Neural crest cell (in vitro differentiated cells): Measurements from ENCODE around the gene SLC7A7. TPM values are rescaled to one million over a fixed set of nuclear protein-coding genes. Genes with fewer than 3 reads are reported as not detected.

Source experiments
- DNase-seq: peaks from one replicate; pipeline ENCODE4 v3.0.0; 2021; ENCODE audit warnings: low read depth, mixed read lengths, low spot score
- H3K27ac Mint-ChIP-seq: one replicate; pipeline ENCODE4 v1.8.0; 2021; ENCODE audit warnings: mild to moderate bottlenecking, mixed read lengths; ENCODE audit not compliant: unreplicated experiment
- H3K27me3 Mint-ChIP-seq: 2 replicates; pipeline ENCODE4 v1.8.0; 2021; ENCODE audit warnings: low read depth, mild to moderate bottlenecking, mixed read lengths
- H3K36me3 Mint-ChIP-seq: 2 replicates; pipeline ENCODE4 v1.8.0; 2021; ENCODE audit warnings: low read depth, mild to moderate bottlenecking, mixed read lengths
- H3K4me1 Mint-ChIP-seq: 2 replicates; pipeline ENCODE4 v1.8.0; 2021; ENCODE audit warnings: mixed read lengths
- H3K4me3 Mint-ChIP-seq: one replicate; pipeline ENCODE4 v1.8.0; 2021; ENCODE audit warnings: mild to moderate bottlenecking, mixed read lengths
- H3K9me3 Mint-ChIP-seq: 2 replicates; pipeline ENCODE4 v1.8.0; 2021; ENCODE audit warnings: mixed read lengths
- total RNA-seq: library from RNA; stranded (reverse); gene quantifications from 2 replicates; pipeline ENCODE4 v1.2.1, GENCODE V29; 2021
- TF ChIP-seq, protein P1 (sequence below): fragments of 200-600 bp; sonication (generic); conservative IDR thresholded peaks from 2 replicates; pipeline ENCODE4 v1.5.0; 2021; ENCODE audit warnings: antibody characterized with exemption, mild to moderate bottlenecking

The SLC7A7 gene
- total RNA-seq, 1 donor from 2014 or later = 0.54 TPM

DNA sequence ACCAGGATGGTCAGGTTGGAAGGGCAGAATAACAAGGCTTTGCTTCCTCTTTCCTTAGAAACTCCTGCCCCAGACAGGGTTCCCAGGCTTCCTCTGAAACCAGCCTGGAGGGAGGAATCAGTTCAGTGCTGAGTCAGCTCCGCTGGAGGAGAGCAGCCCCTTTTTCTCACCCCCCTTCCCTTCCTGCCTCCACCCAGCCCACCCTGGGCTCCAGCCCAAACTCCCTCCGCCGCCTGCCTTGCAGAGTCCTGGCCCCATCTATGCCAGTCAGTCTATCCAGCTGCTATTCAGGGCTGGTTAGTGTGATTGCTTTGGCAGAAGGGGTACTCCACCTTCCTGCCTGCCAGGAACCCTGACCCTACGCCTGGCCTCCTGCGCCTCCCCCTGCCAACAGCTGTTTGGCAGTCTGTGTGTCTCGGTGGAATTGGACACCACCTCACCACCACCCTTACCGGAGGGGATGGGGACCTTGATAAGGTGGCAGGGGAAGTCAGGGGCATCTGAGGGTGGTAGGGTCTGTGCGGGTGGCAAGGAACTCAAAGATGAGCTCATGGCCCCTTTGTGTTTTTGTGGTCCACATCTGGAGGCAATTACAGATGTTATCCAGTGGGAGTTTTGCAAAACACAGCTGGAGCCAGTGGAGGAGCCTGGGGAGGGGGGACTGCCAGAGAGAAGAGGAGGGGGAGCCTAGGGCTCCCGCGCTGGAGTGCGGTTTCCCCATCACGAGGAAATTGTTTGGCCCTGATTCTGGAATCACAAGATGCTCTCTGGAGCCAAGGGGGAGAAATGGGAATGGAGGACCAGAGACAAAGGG is 33.3 kb upstream of the SLC7A7 start:
- H3K9me3 Mint-ChIP-seq = no peaks in the 10 kb centered on the region
- TF ChIP-seq, protein P1, sequence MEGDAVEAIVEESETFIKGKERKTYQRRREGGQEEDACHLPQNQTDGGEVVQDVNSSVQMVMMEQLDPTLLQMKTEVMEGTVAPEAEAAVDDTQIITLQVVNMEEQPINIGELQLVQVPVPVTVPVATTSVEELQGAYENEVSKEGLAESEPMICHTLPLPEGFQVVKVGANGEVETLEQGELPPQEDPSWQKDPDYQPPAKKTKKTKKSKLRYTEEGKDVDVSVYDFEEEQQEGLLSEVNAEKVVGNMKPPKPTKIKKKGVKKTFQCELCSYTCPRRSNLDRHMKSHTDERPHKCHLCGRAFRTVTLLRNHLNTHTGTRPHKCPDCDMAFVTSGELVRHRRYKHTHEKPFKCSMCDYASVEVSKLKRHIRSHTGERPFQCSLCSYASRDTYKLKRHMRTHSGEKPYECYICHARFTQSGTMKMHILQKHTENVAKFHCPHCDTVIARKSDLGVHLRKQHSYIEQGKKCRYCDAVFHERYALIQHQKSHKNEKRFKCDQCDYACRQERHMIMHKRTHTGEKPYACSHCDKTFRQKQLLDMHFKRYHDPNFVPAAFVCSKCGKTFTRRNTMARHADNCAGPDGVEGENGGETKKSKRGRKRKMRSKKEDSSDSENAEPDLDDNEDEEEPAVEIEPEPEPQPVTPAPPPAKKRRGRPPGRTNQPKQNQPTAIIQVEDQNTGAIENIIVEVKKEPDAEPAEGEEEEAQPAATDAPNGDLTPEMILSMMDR = no peak
- peak overlapping the region; percentile 95 for H3K27ac Mint-ChIP-seq
- no peaks in the 10 kb centered on the region for H3K36me3 Mint-ChIP-seq
- H3K27me3 Mint-ChIP-seq = no peaks in the 10 kb centered on the region
- peak overlapping the region; percentile 69 for H3K4me3 Mint-ChIP-seq
- H3K4me1 Mint-ChIP-seq = peaks cover 32% of the 10 kb centered on the region
- DNase-seq = no peak

- Mint-ChIP-seq H3K27ac (peak overlapping the region; percentile 93), H3K4me1 (peaks cover 27% of the 10 kb centered on the region), H3K36me3 (no peaks in the 10 kb centered on the region), H3K27me3 (no peaks in the 10 kb centered on the region), H3K4me3 (peak overlapping the region; percentile 69), H3K9me3 (no peaks in the 10 kb centered on the region)
- DNase-seq = no peak
- TF ChIP-seq, protein P1 = no peak
Observed at GRCh38 chr14:22847661-22848341, 32.6 kb upstream of the SLC7A7 start.

DNA sequence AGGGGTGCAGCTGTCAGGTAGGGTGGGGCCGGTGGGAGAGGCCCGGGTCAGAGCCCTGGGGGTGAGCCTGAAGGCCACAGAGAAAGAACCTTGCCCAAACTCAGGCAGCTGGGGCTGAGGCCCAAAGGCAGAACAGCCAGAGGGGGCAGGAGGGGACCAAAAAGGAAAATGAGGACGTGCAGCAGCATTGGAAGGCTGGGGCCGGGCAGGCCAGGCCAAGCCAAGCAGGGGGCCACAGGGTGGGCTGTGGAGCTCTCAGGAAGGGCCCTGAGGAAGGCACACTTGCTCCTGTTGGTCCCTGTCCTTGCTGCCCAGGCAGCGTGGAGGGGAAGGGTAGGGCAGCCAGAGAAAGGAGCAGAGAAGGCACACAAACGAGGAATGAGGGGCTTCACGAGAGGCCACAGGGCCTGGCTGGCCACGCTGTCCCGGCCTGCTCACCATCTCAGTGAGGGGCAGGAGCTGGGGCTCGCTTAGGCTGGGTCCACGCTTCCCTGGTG is 31.6 kb upstream of the SLC7A7 start:
- Mint-ChIP-seq H3K27ac (peak overlapping the region; percentile 78), H3K4me3 (no peak overlapping the region), H3K9me3 (no peaks in the 10 kb centered on the region), H3K27me3 (no peaks in the 10 kb centered on the region), H3K4me1 (peaks cover 25% of the 10 kb centered on the region), H3K36me3 (no peaks in the 10 kb centered on the region)
- no peak for DNase-seq
- TF ChIP-seq, protein P1 = no peak

DNA sequence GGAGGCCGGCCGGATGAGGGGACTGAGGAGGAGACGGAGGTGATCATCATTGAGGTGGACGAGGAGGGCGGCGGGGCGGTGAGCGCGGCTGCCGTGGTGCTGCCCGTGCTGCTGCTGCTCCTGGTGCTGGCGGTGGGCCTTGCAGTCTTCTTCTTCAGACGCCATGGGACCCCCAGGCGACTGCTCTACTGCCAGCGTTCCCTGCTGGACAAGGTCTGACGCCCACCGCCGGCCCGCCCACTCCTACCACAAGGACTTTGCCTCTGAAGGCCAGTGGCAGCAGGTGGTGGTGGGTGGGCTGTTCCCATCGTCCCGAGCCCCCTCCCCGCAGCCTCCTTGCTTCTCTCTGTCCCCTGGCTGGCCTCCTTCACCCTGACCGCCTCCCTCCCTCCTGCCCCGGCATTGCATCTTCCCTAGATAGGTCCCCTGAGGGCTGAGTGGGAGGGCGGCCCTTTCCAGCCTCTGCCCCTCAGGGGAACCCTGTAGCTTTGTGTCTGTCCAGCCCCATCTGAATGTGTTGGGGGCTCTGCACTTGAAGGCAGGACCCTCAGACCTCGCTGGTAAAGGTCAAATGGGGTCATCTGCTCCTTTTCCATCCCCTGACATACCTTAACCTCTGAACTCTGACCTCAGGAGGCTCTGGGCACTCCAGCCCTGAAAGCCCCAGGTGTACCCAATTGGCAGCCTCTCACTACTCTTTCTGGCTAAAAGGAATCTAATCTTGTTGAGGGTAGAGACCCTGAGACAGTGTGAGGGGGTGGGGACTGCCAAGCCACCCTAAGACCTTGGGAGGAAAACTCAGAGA is 30.8 kb upstream of the SLC7A7 start:
- DNase-seq = no peak
- Mint-ChIP-seq H3K9me3 (no peaks in the 10 kb centered on the region), H3K27me3 (no peaks in the 10 kb centered on the region), H3K27ac (no peak overlapping the region), H3K4me1 (peaks cover 25% of the 10 kb centered on the region), H3K36me3 (peaks cover 4% of the 10 kb centered on the region), H3K4me3 (peak overlapping the region; percentile 47)
- TF ChIP-seq, protein P1 = no peak

DNA sequence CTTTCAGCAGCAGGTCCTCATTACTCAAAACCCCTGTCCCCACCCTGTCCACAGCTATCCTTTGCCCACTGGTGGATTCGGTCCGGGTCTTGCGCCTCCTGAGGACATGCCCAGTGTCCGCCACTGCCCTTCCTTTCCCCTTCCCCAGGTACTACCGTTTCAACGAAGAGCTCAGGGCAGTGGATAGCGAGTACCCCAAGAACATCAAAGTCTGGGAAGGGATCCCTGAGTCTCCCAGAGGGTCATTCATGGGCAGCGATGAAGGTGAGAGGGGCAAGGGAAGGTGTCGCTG is 29.8 kb upstream of the SLC7A7 start:
- Mint-ChIP-seq H3K27me3 (no peaks in the 10 kb centered on the region), H3K4me1 (peaks cover 25% of the 10 kb centered on the region), H3K9me3 (no peaks in the 10 kb centered on the region), H3K4me3 (no peak overlapping the region), H3K36me3 (peaks cover 4% of the 10 kb centered on the region), H3K27ac (no peak overlapping the region)
- TF ChIP-seq, protein P1 = no peak
- no peak for DNase-seq
